Measurements from ENCODE around the gene PLB1.
"Not testable (repeated sequence)": the region's sequence is repeated elsewhere in the genome, so short reads cannot be mapped to it uniquely, and the experiment has no call there.

PLB1 gene

GRCh38 chr2:28469947-28470535 is 25.8 kb upstream of the PLB1 start:
- no peak for DNase-seq (ENCODE audit: low spot score)

- no peak for DNase-seq (ENCODE audit: low spot score)
These were observed 25.1 kb upstream of the PLB1 start for GRCh38 chr2:28470759-28471158.

GRCh38 chr2:28471214-28471613 is 24.6 kb upstream of the PLB1 start:
- DNase-seq (ENCODE audit: low spot score), result no peak

GRCh38 chr2:28471701-28472236 is 24.1 kb upstream of the PLB1 start:
- DNase-seq (ENCODE audit: low spot score), result no peak

- DNase-seq (ENCODE audit: low spot score), result not testable (repeated sequence)
These were observed 23.2 kb upstream of the PLB1 start for GRCh38 chr2:28472641-28473040.

- no peak for DNase-seq (ENCODE audit: low spot score)
These were observed 20.7 kb upstream of the PLB1 start for GRCh38 chr2:28475088-28475595.

GRCh38 chr2:28477087-28477486 is 18.8 kb upstream of the PLB1 start:
- DNase-seq (ENCODE audit: low spot score), result no peak

- no peak for DNase-seq (ENCODE audit: low spot score)
These were observed 18.2 kb upstream of the PLB1 start for GRCh38 chr2:28477645-28478044.

GRCh38 chr2:28480403-28481049 is 15.3 kb upstream of the PLB1 start:
- DNase-seq (ENCODE audit: low spot score), result no peak

GRCh38 chr2:28481905-28482304 is 14.0 kb upstream of the PLB1 start:
- DNase-seq (ENCODE audit: low spot score), result no peak

- DNase-seq (ENCODE audit: low spot score), result no peak
These were observed 11.0 kb upstream of the PLB1 start for GRCh38 chr2:28484835-28485234.

- DNase-seq (ENCODE audit: low spot score), result no peak
These were observed 9.3 kb upstream of the PLB1 start for GRCh38 chr2:28486526-28486925.

- no peak for DNase-seq (ENCODE audit: low spot score)
These were observed 8.6 kb upstream of the PLB1 start for GRCh38 chr2:28487258-28487657.

- no peak for DNase-seq (ENCODE audit: low spot score)
These were observed 7.6 kb upstream of the PLB1 start for GRCh38 chr2:28488083-28488830.

- no peak for DNase-seq (ENCODE audit: low spot score)
These were observed 6.8 kb upstream of the PLB1 start for GRCh38 chr2:28488858-28489575.

- DNase-seq (ENCODE audit: low spot score), result no peak
These were observed 5.3 kb upstream of the PLB1 start for GRCh38 chr2:28490558-28490957.

GRCh38 chr2:28492282-28492681 is 3.6 kb upstream of the PLB1 start:
- DNase-seq (ENCODE audit: low spot score), result no peak

GRCh38 chr2:28493636-28494035 is 2.2 kb upstream of the PLB1 start:
- DNase-seq (ENCODE audit: low spot score), result no peak

- no peak for DNase-seq (ENCODE audit: low spot score)
These were observed 921 bp downstream of the PLB1 start for GRCh38 chr2:28496781-28497180.

GRCh38 chr2:28497206-28497605 is 1.3 kb downstream of the PLB1 start:
- no peak for DNase-seq (ENCODE audit: low spot score)

GRCh38 chr2:28499282-28499681 is 3.4 kb downstream of the PLB1 start:
- DNase-seq (ENCODE audit: low spot score), result no peak

- DNase-seq (ENCODE audit: low spot score), result no peak
These were observed 9.5 kb downstream of the PLB1 start for GRCh38 chr2:28505361-28505760.

Data from left forelimb (tissue), 1 donor.